HCT116 (cell line): ENCODE results near the gene DGKB. TPM values are rescaled to one million over a fixed set of nuclear protein-coding genes. Genes with fewer than 3 reads are reported as not detected.
A peak's percentile ranks its signal among the peaks of the same experiment; 100 is the strongest.

Experiments
- ATAC-seq: fragments of 200-7000 bp; cut with Tn5 transposase; 2 replicates; pipeline ENCODE4 v1.9.1; 2020; ENCODE audit warnings: mild to moderate bottlenecking, moderate library complexity
- BruUV-seq: library from RNA; stranded (reverse); fragments of 400-500 nt; replicated peaks from 2 replicates; lab custom pipeline; 2021; lab: Mats Ljungman, UMichigan
- CTCF ChIA-PET: fragments of 300-600 bp; sonication (Branson Sonifier 250); formaldehyde crosslinking; loops from one replicate; lab custom pipeline; 2021; ENCODE audit warnings: antibody characterized with exemption; lab: Charles Lee
- POLR2A ChIA-PET: fragments of 300-600, 350-600 bp; sonication (Branson Sonifier 250); formaldehyde crosslinking; loops from one replicate; lab custom pipeline; 2021; ENCODE audit warnings: antibody characterized with exemption; lab: Charles Lee
- RAD21 ChIA-PET, 2 experiments: fragments of 300-600 bp; sonication (Branson Sonifier 250); formaldehyde crosslinking; loops; one replicate each; lab custom pipeline; 2023; ENCODE audit warnings: low total read pairs in 2 of 2; ENCODE audit not compliant: uncharacterized antibody in 2 of 2, unreplicated experiment in 2 of 2, low non-redundant PET in 1 of 2; lab: Charles Lee
- DNase-seq: peaks from one replicate; pipeline ENCODE4 v3.0.0-alpha.2; 2010; ENCODE audit warnings: low read depth, low spot score
- H2AFZ ChIP-seq: fragments of 200-600 bp; shearing (Covaris generic), sonication (generic); 2 replicates; pipeline ENCODE4 v1.6.1; 2017; ENCODE audit warnings: low read depth, mixed run types, mixed read lengths, antibody characterized with exemption, low read length; ENCODE audit not compliant: poor library complexity, severe bottlenecking
- H3K27ac ChIP-seq: 2 replicates; pipeline ENCODE4 v1.5.1; 2012; ENCODE audit warnings: low read depth, low read length
- H3K27me3 ChIP-seq: fragments of 200-600 bp; sonication (generic); 2 replicates; pipeline ENCODE4 v1.6.1; 2016; ENCODE audit warnings: mixed run types, low read length, mixed read lengths; ENCODE audit not compliant: insufficient read depth
- H3K36me3 ChIP-seq, 2 experiments: fragments of 200-500 bp in 1 of 2; fragments of 200-600 bp in 1 of 2; sonication (Bioruptor generic) in 1 of 2; sonication (generic) in 1 of 2; 2 replicates each; pipeline versions ENCODE4 v1.5.1 to v1.6.1; 2014 to 2016; ENCODE audit warnings: low read length in 2 of 2, inconsistent platforms in 1 of 2, mixed read lengths in 1 of 2, mixed run types in 1 of 2; ENCODE audit not compliant: insufficient read depth in 2 of 2, control insufficient read depth in 1 of 2
- H3K4me1 ChIP-seq, 2 experiments: fragments of 200-600 bp in 1 of 2; sonication (generic) in 1 of 2; 2 replicates each; pipeline versions ENCODE4 v1.5.1 to v1.6.1; 2012 to 2017; ENCODE audit warnings: low read length in 2 of 2, inconsistent platforms in 1 of 2, mild to moderate bottlenecking in 1 of 2, mixed read lengths in 1 of 2, mixed run types in 1 of 2, moderate library complexity in 1 of 2; ENCODE audit not compliant: insufficient read depth in 2 of 2, control insufficient read depth in 1 of 2
- H3K4me2 ChIP-seq: fragments of 200-600 bp; sonication (generic); 2 replicates; pipeline ENCODE4 v1.6.1; 2017; ENCODE audit warnings: mixed run types, low read length, mixed read lengths
- H3K4me3 ChIP-seq, 2 experiments: fragments of 200-600 bp in 1 of 2; sonication (generic) in 1 of 2; replicated peaks in 1 of 2; 2 replicates each; pipeline ENCODE4 v1.5.1; 2011 to 2016; ENCODE audit warnings: low read length in 2 of 2, control low read depth in 1 of 2, low read depth in 1 of 2, mild to moderate bottlenecking in 1 of 2, mixed read lengths in 1 of 2, mixed run types in 1 of 2
- H3K79me2 ChIP-seq: fragments of 200-600 bp; sonication (generic); 2 replicates; pipeline ENCODE4 v1.6.1; 2017; ENCODE audit warnings: mild to moderate bottlenecking, mixed run types, low read length, moderate library complexity, mixed read lengths; ENCODE audit not compliant: insufficient read depth
- H3K9ac ChIP-seq: fragments of 200-600 bp; sonication (generic); 2 replicates; pipeline ENCODE4 v1.6.1; 2016; ENCODE audit warnings: low read length, mixed read lengths
- H3K9me2 ChIP-seq: fragments of 200-600 bp; sonication (generic), shearing (Covaris generic); 2 replicates; pipeline ENCODE4 v1.6.1; 2017; ENCODE audit warnings: mixed run types, mild to moderate bottlenecking, moderate library complexity; ENCODE audit not compliant: insufficient read depth
- H3K9me3 ChIP-seq, 2 experiments: fragments of 200-500 bp in 1 of 2; fragments of 200-600 bp in 1 of 2; sonication (Bioruptor generic) in 1 of 2; sonication (generic) in 1 of 2; 2 replicates each; pipeline ENCODE4 v1.6.1; 2014 to 2017; ENCODE audit warnings: low read length in 2 of 2, mixed read lengths in 2 of 2, inconsistent platforms in 1 of 2, low read depth in 1 of 2, mild to moderate bottlenecking in 1 of 2, mixed run types in 1 of 2, moderate library complexity in 1 of 2; ENCODE audit not compliant: control insufficient read depth in 1 of 2, insufficient read depth in 1 of 2
- H4K20me1 ChIP-seq: fragments of 200-600 bp; sonication (generic), shearing (Covaris generic); 2 replicates; pipeline ENCODE4 v1.6.1; 2017; ENCODE audit warnings: mixed run types, mild to moderate bottlenecking, moderate library complexity; ENCODE audit not compliant: insufficient read depth
- ATF3 ChIP-seq: IDR thresholded peaks from 2 replicates; pipeline ENCODE4 v1.6.1; 2012
- CBX3 ChIP-seq: IDR thresholded peaks from 2 replicates; pipeline ENCODE4 v1.6.1; 2012; ENCODE audit warnings: low read depth
- ELF1 ChIP-seq: IDR thresholded peaks from 2 replicates; pipeline ENCODE4 v1.6.1; 2012; ENCODE audit warnings: low read depth, borderline replicate concordance
- EZH2 ChIP-seq: fragments of 200-600 bp; sonication (generic); IDR thresholded peaks from 2 replicates; pipeline ENCODE4 v1.6.1; 2017; ENCODE audit warnings: antibody characterized with exemption, mixed run types
- FOSL1 ChIP-seq: IDR thresholded peaks from 2 replicates; pipeline ENCODE4 v1.6.1; 2012; ENCODE audit warnings: low read depth
- POLR2AphosphoS5 ChIP-seq: IDR thresholded peaks from 2 replicates; pipeline ENCODE4 v1.6.1; 2011; ENCODE audit warnings: mild to moderate bottlenecking, low read depth, low read length, moderate library complexity
- SP1 ChIP-seq: IDR thresholded peaks from 2 replicates; pipeline ENCODE4 v1.6.1; 2012; ENCODE audit warnings: low read depth
- SRF ChIP-seq: IDR thresholded peaks from 2 replicates; pipeline ENCODE4 v1.6.1; 2012; ENCODE audit warnings: low read depth
- ZFX ChIP-seq: fragments of 450-650 bp; IDR thresholded peaks from 2 replicates; pipeline ENCODE4 v1.6.1; 2017
- ZNF274 ChIP-seq: fragments of 200-500 bp; sonication (Bioruptor generic); IDR thresholded peaks from 2 replicates; pipeline ENCODE4 v1.6.1; 2014; ENCODE audit warnings: mild to moderate bottlenecking, low read depth, low read length, inconsistent platforms
- intact Hi-C: fragments of 100-400 bp; cut with micrococcal nuclease; formaldehyde crosslinking; loops from 2 replicates; pipeline ENCODE4 v1.10.0; 2022
- total RNA-seq: library from RNA; stranded (reverse); gene quantifications from one replicate; pipeline ENCODE4 v1.2.1, GENCODE V29; 2021; ENCODE audit not compliant: unreplicated experiment
- TF ChIP-seq, protein P1 (sequence below): IDR thresholded peaks from 2 replicates; pipeline ENCODE4 v1.6.1; 2012; ENCODE audit warnings: low read depth

Gene DGKB
- total RNA-seq, 1 experiment from 2014 or later, result 0.05 TPM

DNA sequence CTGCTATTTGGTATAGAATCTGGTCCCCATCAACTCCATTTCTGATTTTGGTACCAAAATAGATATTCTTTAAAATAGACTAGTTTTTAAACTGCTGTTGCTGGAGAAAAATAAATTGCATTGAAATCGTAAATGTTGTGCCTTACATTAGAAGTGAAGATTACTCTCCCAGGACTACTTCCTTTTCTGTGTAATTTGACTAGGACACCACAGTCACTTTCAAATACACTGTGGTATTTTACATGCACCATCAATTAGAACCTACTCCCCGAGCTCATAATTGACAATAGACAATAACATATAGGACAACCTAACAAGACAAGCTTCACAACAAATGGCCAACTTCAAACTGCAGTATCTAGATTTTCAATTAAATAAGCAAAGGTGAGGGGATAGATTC is 211.5 kb downstream of the DGKB start:
- DNase-seq, result no peak
- no peaks in the 10 kb centered on the region for H3K4me1 ChIP-seq

More for the DNA sequence above, 211.5 kb downstream of the DGKB start:
- no peaks in the 10 kb centered on the region for H3K79me2 ChIP-seq
- H3K9me2 ChIP-seq, result no peaks in the 10 kb centered on the region
- no peaks in the 10 kb centered on the region for H3K36me3 ChIP-seq
- H4K20me1 ChIP-seq, result no peaks in the 10 kb centered on the region
- H3K9me3 ChIP-seq, result no peaks in the 10 kb centered on the region
- ChIA-PET RAD21 (interaction anchor here (1.3 to 2.5 kb wide), 4 partner anchors 1409 to 1414 kb away, joined by 3 to 17 read pairs (median 8); no protein-coding TSS in a partner anchor), POLR2A (interaction anchor here (1.0 to 1.2 kb wide), 2 partner anchors 1408 to 1411 kb away, joined by 3 to 4 read pairs; no protein-coding TSS in a partner anchor), CTCF (interaction anchor here (1.0 to 2.5 kb wide), 20 partner anchors 9 to 1415 kb away, joined by 3 to 154 read pairs (median 4); no protein-coding TSS in a partner anchor)
- H3K27ac ChIP-seq, result no peak overlapping the region
- no peak for ATAC-seq
- no peak overlapping the region for H3K4me3 ChIP-seq
- intact Hi-C loops, result loop anchor here (1.0 to 10.0 kb wide), 2 partner anchors 1166 to 1411 kb away; no protein-coding TSS in a partner anchor
- TF ChIP-seq SRF (no peak), POLR2AphosphoS5 (no peak), SP1 (no peak), ATF3 (no peak), ELF1 (no peak), EZH2 (no peak), CBX3 (no peak), ZFX (no peak), ZNF274 (no peak), FOSL1 (no peak)
- TF ChIP-seq, protein P1, sequence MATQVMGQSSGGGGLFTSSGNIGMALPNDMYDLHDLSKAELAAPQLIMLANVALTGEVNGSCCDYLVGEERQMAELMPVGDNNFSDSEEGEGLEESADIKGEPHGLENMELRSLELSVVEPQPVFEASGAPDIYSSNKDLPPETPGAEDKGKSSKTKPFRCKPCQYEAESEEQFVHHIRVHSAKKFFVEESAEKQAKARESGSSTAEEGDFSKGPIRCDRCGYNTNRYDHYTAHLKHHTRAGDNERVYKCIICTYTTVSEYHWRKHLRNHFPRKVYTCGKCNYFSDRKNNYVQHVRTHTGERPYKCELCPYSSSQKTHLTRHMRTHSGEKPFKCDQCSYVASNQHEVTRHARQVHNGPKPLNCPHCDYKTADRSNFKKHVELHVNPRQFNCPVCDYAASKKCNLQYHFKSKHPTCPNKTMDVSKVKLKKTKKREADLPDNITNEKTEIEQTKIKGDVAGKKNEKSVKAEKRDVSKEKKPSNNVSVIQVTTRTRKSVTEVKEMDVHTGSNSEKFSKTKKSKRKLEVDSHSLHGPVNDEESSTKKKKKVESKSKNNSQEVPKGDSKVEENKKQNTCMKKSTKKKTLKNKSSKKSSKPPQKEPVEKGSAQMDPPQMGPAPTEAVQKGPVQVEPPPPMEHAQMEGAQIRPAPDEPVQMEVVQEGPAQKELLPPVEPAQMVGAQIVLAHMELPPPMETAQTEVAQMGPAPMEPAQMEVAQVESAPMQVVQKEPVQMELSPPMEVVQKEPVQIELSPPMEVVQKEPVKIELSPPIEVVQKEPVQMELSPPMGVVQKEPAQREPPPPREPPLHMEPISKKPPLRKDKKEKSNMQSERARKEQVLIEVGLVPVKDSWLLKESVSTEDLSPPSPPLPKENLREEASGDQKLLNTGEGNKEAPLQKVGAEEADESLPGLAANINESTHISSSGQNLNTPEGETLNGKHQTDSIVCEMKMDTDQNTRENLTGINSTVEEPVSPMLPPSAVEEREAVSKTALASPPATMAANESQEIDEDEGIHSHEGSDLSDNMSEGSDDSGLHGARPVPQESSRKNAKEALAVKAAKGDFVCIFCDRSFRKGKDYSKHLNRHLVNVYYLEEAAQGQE, result no peak
- no peak overlapping the region for H3K9ac ChIP-seq
- no peaks in the 10 kb centered on the region for H3K27me3 ChIP-seq
- no peak overlapping the region for H3K4me2 ChIP-seq
- BruUV-seq, result no TSS peak
- H2AFZ ChIP-seq, result peak overlapping the region; percentile 8
